ENCODE results near the gene FCRLB.
"Not testable (repeated sequence)": the region's sequence is repeated elsewhere in the genome, so short reads cannot be mapped to it uniquely, and the experiment has no call there.

Gene FCRLB

GRCh38 chr1:161720956-161721737 is at the start of gene FCRLB:
FCRLB (plus strand) TSS chr1:161721544; CDS start chr1:161722673, 1,129 bp downstream.
- DNase-seq, result no peak

- DNase-seq, result not testable (repeated sequence)
These were observed 47.9 kb upstream of the FCRLB start for GRCh38 chr1:161673437-161673836.

GRCh38 chr1:161674447-161674846 is 46.9 kb upstream of the FCRLB start:
- DNase-seq, result not testable (repeated sequence)

- not testable (repeated sequence) for DNase-seq
These were observed 46.4 kb upstream of the FCRLB start for GRCh38 chr1:161674908-161675307.

GRCh38 chr1:161676441-161676840 is 44.9 kb upstream of the FCRLB start:
- no peak for DNase-seq

- DNase-seq, result no peak
These were observed 44.2 kb upstream of the FCRLB start for GRCh38 chr1:161676958-161677689.

GRCh38 chr1:161678500-161678899 is 42.8 kb upstream of the FCRLB start:
- no peak for DNase-seq

GRCh38 chr1:161681879-161682278 is 39.5 kb upstream of the FCRLB start:
- no peak for DNase-seq

- no peak for DNase-seq
These were observed 32.4 kb upstream of the FCRLB start for GRCh38 chr1:161688946-161689345.

GRCh38 chr1:161691846-161692245 is 29.5 kb upstream of the FCRLB start:
- no peak for DNase-seq

- DNase-seq, result not testable (repeated sequence)
These were observed 28.2 kb upstream of the FCRLB start for GRCh38 chr1:161693020-161693712.

- DNase-seq, result not testable (repeated sequence)
These were observed 23.0 kb upstream of the FCRLB start for GRCh38 chr1:161698302-161698701.

GRCh38 chr1:161702250-161702649 is 19.1 kb upstream of the FCRLB start:
- no peak for DNase-seq

GRCh38 chr1:161705537-161705936 is 15.8 kb upstream of the FCRLB start:
- no peak for DNase-seq

GRCh38 chr1:161706113-161706481 is 15.2 kb upstream of the FCRLB start:
- DNase-seq, result no peak

GRCh38 chr1:161706482-161707347 is 14.6 kb upstream of the FCRLB start, which contains the start of gene FCRLA:
FCRLA (plus strand) TSS chr1:161707229; CDS start chr1:161707265, 36 bp downstream.
- no peak for DNase-seq

- DNase-seq, result no peak
These were observed 13.8 kb upstream of the FCRLB start for GRCh38 chr1:161707503-161707902.

GRCh38 chr1:161709373-161709772 is 12.0 kb upstream of the FCRLB start:
- no peak for DNase-seq

- DNase-seq, result no peak
These were observed 10.8 kb upstream of the FCRLB start for GRCh38 chr1:161710560-161710959.

- no peak for DNase-seq
These were observed 2.6 kb upstream of the FCRLB start for GRCh38 chr1:161718559-161719324.

GRCh38 chr1:161719325-161719611 is 2.1 kb upstream of the FCRLB start:
- DNase-seq, result no peak

- no peak for DNase-seq
These were observed 922 bp upstream of the FCRLB start for GRCh38 chr1:161720422-161720821.
